HEK293 (cell line): ENCODE results near the gene ATP13A3.

Experiments used
- HOXA7 ChIP-seq: sonication (generic); formaldehyde crosslinking; IDR thresholded peaks from 2 replicates; pipeline ENCODE4 v1.8.1; 2022; ENCODE audit warnings: missing genetic modification reagents, borderline replicate concordance
- ZBTB8A ChIP-seq: fragments of 450-650 bp; formaldehyde crosslinking; IDR thresholded peaks from 2 replicates; pipeline ENCODE4 v1.5.1; 2016; ENCODE audit warnings: missing biosample characterization, missing genetic modification characterization
- ZNF138 ChIP-seq: fragments of 450-650 bp; formaldehyde crosslinking; IDR thresholded peaks from 2 replicates; pipeline ENCODE4 v1.5.1; 2016; ENCODE audit warnings: missing biosample characterization, missing genetic modification characterization, borderline replicate concordance
- ZNF19 ChIP-seq: fragments of 450-650 bp; formaldehyde crosslinking; IDR thresholded peaks from 2 replicates; pipeline ENCODE4; 2016; ENCODE audit warnings: missing biosample characterization, missing genetic modification characterization, low read depth
- ZNF274 ChIP-seq, 2 experiments: fragments of 200-500 bp in 1 of 2; fragments of 450-650 bp in 1 of 2; sonication (Bioruptor generic) in 1 of 2; formaldehyde crosslinking in 1 of 2; IDR thresholded peaks; 2 replicates each; pipeline versions ENCODE4 v1.5.1 to v1.6.1; 2014 to 2016; ENCODE audit warnings: borderline replicate concordance in 1 of 2, inconsistent platforms in 1 of 2, low read length in 1 of 2, missing biosample characterization in 1 of 2, missing genetic modification characterization in 1 of 2
- ZNF292 ChIP-seq: fragments of 450-650 bp; formaldehyde crosslinking; IDR thresholded peaks from 2 replicates; pipeline ENCODE4 v1.5.1; 2016; ENCODE audit warnings: low read depth, missing biosample characterization, missing genetic modification characterization, borderline replicate concordance
- ZNF311 ChIP-seq: fragments of 450-650 bp; formaldehyde crosslinking; IDR thresholded peaks from 2 replicates; pipeline ENCODE4 v1.5.1; 2017; ENCODE audit warnings: missing biosample characterization, missing genetic modification characterization, borderline replicate concordance
- ZNF394 ChIP-seq: fragments of 450-650 bp; formaldehyde crosslinking; IDR thresholded peaks from 2 replicates; pipeline ENCODE4 v1.5.1; 2016; ENCODE audit warnings: missing biosample characterization, missing genetic modification characterization, mild to moderate bottlenecking, moderate library complexity, borderline replicate concordance
- TF ChIP-seq, protein P1 (sequence below): fragments of 450-650 bp; formaldehyde crosslinking; IDR thresholded peaks from 2 replicates; pipeline ENCODE4 v1.5.1; 2016; ENCODE audit warnings: missing biosample characterization, missing genetic modification characterization
- TF ChIP-seq, protein P2 (sequence below): fragments of 450-650 bp; formaldehyde crosslinking; IDR thresholded peaks from 2 replicates; pipeline ENCODE4 v1.5.1; 2016; ENCODE audit warnings: missing biosample characterization, missing genetic modification characterization, borderline replicate concordance
- TF ChIP-seq, protein P3 (sequence below): fragments of 450-650 bp; formaldehyde crosslinking; IDR thresholded peaks from 2 replicates; pipeline ENCODE4 v1.5.1; 2016; ENCODE audit warnings: missing biosample characterization, missing genetic modification characterization, low read depth
- TF ChIP-seq, protein P4 (sequence below): fragments of 450-650 bp; formaldehyde crosslinking; IDR thresholded peaks from 2 replicates; pipeline ENCODE4 v1.5.1; 2016; ENCODE audit warnings: missing biosample characterization, missing genetic modification characterization
- TF ChIP-seq, protein P5 (sequence below): fragments of 450-650 bp; formaldehyde crosslinking; optimal IDR thresholded peaks from 2 replicates; pipeline ENCODE3; 2016; ENCODE audit warnings: missing biosample characterization, mild to moderate bottlenecking, missing genetic modification characterization

DNA sequence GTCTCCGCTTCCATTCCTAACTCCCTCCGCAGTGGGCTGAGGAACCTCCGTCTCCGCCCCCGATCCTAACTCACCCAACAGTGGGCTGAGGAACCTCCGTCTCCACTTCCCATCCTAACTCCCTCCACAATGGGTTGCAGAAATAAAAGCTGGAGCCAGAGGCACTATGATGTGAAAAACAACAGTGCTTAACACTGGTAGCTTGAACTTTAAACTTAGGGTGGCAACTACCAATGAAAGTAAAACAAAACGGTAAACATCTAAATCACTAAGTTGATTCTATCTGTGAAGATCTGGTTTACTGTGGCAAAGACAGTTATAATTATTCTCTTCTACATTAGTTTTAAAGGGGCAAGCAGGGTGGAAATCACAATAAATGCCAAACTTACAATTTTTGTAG is 61.8 kb downstream of the ATP13A3 start:
- TF ChIP-seq, protein P1, sequence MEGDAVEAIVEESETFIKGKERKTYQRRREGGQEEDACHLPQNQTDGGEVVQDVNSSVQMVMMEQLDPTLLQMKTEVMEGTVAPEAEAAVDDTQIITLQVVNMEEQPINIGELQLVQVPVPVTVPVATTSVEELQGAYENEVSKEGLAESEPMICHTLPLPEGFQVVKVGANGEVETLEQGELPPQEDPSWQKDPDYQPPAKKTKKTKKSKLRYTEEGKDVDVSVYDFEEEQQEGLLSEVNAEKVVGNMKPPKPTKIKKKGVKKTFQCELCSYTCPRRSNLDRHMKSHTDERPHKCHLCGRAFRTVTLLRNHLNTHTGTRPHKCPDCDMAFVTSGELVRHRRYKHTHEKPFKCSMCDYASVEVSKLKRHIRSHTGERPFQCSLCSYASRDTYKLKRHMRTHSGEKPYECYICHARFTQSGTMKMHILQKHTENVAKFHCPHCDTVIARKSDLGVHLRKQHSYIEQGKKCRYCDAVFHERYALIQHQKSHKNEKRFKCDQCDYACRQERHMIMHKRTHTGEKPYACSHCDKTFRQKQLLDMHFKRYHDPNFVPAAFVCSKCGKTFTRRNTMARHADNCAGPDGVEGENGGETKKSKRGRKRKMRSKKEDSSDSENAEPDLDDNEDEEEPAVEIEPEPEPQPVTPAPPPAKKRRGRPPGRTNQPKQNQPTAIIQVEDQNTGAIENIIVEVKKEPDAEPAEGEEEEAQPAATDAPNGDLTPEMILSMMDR (tag by site-specific recombination) = no peak
- TF ChIP-seq, protein P2, sequence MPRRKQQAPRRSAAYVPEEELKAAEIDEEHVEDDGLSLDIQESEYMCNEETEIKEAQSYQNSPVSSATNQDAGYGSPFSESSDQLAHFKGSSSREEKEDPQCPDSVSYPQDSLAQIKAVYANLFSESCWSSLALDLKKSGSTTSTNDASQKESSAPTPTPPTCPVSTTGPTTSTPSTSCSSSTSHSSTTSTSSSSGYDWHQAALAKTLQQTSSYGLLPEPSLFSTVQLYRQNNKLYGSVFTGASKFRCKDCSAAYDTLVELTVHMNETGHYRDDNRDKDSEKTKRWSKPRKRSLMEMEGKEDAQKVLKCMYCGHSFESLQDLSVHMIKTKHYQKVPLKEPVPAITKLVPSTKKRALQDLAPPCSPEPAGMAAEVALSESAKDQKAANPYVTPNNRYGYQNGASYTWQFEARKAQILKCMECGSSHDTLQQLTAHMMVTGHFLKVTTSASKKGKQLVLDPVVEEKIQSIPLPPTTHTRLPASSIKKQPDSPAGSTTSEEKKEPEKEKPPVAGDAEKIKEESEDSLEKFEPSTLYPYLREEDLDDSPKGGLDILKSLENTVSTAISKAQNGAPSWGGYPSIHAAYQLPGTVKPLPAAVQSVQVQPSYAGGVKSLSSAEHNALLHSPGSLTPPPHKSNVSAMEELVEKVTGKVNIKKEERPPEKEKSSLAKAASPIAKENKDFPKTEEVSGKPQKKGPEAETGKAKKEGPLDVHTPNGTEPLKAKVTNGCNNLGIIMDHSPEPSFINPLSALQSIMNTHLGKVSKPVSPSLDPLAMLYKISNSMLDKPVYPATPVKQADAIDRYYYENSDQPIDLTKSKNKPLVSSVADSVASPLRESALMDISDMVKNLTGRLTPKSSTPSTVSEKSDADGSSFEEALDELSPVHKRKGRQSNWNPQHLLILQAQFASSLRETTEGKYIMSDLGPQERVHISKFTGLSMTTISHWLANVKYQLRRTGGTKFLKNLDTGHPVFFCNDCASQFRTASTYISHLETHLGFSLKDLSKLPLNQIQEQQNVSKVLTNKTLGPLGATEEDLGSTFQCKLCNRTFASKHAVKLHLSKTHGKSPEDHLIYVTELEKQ (tag by site-specific recombination) = no peak
- TF ChIP-seq ZNF138 (no peak), ZBTB8A (tag by site-specific recombination) (no peak), ZNF274 (IDR thresholded peaks at IDR 0.05; ENCODE audit: low read length) (no peak), ZNF274 (tag by site-specific recombination; IDR thresholded peaks at IDR 0.05; ENCODE audit: borderline replicate concordance) (no peak), ZNF311 (tag by site-specific recombination) (no peak), ZNF394 (tag by site-specific recombination) (no peak), ZNF292 (tag by site-specific recombination) (no peak), HOXA7 (CRISPR knock-in tag) (no peak), ZNF19 (tag by site-specific recombination) (no peak)
- TF ChIP-seq, protein P3, sequence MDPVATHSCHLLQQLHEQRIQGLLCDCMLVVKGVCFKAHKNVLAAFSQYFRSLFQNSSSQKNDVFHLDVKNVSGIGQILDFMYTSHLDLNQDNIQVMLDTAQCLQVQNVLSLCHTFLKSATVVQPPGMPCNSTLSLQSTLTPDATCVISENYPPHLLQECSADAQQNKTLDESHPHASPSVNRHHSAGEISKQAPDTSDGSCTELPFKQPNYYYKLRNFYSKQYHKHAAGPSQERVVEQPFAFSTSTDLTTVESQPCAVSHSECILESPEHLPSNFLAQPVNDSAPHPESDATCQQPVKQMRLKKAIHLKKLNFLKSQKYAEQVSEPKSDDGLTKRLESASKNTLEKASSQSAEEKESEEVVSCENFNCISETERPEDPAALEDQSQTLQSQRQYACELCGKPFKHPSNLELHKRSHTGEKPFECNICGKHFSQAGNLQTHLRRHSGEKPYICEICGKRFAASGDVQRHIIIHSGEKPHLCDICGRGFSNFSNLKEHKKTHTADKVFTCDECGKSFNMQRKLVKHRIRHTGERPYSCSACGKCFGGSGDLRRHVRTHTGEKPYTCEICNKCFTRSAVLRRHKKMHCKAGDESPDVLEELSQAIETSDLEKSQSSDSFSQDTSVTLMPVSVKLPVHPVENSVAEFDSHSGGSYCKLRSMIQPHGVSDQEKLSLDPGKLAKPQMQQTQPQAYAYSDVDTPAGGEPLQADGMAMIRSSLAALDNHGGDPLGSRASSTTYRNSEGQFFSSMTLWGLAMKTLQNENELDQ = no peak
- TF ChIP-seq, protein P4, sequence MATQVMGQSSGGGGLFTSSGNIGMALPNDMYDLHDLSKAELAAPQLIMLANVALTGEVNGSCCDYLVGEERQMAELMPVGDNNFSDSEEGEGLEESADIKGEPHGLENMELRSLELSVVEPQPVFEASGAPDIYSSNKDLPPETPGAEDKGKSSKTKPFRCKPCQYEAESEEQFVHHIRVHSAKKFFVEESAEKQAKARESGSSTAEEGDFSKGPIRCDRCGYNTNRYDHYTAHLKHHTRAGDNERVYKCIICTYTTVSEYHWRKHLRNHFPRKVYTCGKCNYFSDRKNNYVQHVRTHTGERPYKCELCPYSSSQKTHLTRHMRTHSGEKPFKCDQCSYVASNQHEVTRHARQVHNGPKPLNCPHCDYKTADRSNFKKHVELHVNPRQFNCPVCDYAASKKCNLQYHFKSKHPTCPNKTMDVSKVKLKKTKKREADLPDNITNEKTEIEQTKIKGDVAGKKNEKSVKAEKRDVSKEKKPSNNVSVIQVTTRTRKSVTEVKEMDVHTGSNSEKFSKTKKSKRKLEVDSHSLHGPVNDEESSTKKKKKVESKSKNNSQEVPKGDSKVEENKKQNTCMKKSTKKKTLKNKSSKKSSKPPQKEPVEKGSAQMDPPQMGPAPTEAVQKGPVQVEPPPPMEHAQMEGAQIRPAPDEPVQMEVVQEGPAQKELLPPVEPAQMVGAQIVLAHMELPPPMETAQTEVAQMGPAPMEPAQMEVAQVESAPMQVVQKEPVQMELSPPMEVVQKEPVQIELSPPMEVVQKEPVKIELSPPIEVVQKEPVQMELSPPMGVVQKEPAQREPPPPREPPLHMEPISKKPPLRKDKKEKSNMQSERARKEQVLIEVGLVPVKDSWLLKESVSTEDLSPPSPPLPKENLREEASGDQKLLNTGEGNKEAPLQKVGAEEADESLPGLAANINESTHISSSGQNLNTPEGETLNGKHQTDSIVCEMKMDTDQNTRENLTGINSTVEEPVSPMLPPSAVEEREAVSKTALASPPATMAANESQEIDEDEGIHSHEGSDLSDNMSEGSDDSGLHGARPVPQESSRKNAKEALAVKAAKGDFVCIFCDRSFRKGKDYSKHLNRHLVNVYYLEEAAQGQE = no peak
- TF ChIP-seq, protein P5, sequence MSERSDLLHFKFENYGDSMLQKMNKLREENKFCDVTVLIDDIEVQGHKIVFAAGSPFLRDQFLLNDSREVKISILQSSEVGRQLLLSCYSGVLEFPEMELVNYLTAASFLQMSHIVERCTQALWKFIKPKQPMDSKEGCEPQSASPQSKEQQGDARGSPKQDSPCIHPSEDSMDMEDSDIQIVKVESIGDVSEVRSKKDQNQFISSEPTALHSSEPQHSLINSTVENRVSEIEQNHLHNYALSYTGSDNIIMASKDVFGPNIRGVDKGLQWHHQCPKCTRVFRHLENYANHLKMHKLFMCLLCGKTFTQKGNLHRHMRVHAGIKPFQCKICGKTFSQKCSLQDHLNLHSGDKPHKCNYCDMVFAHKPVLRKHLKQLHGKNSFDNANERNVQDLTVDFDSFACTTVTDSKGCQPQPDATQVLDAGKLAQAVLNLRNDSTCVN (tag by site-specific recombination) = no peak
